Kasumi-1 (cell line): Measurements from ENCODE around the gene KCNE2.
"Not testable (repeated sequence)": the region's sequence is repeated elsewhere in the genome, so short reads cannot be mapped to it uniquely, and the experiment has no call there.

Source experiments
- DNase-seq, 2 experiments: peaks; one replicate each; lab custom pipeline; 2025; lab: John Stamatoyannopoulos, UW

KCNE2 gene

DNA sequence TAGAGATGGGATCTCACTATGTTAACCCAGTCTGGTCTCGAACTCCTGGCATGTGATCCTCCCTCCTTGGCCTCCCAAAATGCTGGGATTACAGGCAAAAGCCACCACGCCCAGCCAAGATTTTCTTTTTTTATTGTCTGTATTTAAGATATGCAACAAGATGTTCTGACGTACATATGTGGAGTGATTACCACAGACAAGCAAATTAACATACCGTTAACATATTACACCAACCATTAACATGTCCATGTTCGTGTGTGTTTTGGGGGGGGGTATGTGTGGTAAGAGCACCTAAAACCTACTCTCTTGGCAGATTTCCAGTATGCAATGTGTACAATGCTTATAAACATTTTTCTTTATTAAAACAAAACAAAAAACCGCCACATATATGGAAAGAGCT lies 10.6 kb upstream of the KCNE2 start:
- DNase-seq, result no peak

DNA sequence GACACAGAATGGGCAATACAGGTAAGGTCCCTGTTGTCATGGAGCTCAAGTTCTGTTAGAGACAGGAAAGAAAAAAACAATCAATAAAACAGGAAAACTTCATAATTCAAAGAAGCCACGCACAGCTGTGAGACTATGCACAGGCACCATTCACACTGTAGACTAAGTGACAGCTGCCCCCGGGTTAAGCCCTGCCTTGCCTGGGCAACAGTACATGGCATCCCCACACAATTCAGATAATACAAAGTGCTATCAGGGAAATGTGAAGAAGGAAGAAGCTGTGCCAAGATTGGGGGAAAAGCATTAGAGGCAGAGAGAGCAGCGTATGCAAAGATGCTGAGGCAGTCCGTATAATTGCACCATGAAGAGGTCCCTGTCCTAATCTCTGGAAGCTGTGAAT lies 9.0 kb upstream of the KCNE2 start:
- DNase-seq, result no peak

DNA sequence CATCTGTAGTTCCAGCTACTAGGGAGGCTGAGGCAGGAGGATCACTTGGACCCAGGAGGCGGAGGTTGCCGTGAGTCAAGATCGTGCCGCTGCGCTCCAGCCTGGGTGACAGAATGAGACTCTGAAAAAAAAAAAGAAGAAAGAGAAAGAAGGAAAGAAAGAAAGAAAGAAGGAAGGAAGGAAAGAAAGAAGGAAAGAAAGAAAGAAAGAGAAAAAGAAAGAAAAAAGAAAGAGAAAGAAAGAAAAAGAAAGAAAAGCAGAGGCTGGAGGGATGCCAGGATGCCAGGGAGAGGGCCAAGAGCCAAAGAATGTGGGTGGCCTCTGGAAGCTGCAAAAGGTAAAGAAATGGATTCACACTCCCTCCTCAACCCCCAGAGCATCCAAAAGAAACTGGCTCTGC lies 8.2 kb upstream of the KCNE2 start:
- DNase-seq, result no peak

DNA sequence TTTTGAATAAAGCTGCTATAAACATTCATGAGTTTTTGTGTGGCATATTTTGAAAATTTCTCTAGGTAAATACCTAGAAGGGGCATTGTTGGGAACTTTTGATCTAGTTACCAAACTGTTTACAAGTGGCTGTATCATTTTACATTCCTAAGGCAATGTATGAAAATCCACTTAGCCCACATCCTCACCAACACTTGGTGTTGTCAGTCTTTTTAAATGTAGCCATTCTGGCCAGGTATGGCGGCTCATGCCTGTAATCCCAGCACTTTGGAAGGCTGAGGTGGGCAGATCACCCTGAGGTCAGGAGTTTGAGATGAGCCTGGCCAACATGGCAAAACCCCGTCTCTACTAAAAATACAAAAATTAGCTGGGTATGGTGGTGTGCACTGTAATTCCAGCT lies 5.9 kb upstream of the KCNE2 start:
- no peak for DNase-seq

DNA sequence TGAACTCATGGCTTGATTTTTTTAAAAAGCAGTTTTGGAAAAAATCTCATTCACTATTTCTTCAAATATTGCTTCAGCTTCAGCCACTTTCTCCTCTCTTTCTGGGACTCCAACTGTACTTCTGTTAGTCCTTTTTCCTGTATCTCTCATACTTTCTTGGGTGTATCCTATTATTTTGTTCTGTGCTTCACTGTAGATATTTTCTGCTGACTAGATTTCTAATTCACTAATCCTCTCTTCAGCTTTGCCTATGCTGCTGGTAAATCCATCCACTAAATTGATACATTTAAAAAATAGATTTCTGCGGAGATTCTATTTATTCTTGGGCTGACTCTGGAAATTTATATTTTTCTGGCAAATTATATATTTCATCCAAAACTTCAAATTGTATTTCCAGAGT lies 4.9 kb upstream of the KCNE2 start:
- no peak for DNase-seq

DNA sequence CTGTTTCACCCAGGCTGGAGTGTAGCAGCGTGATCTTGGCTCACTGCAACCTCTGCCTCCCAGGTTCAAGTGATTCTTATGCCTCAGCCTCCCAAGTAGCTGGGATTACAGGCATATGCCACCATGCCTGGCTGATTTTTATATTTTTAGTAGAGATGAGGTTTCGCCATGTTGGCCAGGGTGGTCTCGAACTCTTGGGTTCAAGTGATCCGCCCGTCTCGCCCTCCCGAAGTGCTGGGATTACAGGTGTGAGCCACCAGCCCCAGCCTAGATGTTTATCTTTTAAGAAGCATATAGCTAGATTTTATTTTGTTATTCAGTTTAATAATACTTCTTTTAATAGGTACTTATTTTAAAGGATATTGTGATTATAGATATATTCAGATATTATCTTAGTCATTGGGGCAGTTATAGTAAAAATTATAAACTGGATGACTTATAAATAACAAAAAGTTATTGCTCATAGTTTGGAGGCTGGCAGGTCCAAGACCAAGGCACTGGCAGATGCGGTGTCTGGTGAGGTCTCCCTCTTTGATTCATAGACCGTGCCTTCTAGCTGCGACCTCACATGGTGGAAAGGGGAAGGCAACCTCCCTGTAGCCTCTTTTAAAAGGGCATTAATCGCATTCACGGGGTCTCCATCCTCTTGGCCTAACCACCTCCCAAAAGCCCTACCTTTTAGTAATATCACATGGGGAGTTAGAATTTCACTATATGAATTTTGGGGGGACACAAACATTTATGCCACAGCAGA lies 3.1 kb upstream of the KCNE2 start:
- DNase-seq, result no peak

DNA sequence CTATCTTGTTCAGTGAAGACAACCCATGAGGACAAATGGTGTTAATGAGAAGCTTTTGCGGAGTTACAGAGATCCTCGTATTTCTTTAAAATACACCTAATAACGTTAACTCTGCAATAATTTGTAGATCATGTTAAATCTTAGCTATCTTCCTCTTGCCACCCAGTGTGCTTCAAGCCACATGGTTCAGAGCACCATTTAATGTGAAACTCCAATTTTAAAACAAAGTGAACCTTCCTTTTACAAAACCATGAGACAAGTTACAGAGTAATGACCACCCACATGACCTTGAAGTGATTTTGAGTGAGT lies 1.7 kb upstream of the KCNE2 start:
- no peak for DNase-seq

DNA sequence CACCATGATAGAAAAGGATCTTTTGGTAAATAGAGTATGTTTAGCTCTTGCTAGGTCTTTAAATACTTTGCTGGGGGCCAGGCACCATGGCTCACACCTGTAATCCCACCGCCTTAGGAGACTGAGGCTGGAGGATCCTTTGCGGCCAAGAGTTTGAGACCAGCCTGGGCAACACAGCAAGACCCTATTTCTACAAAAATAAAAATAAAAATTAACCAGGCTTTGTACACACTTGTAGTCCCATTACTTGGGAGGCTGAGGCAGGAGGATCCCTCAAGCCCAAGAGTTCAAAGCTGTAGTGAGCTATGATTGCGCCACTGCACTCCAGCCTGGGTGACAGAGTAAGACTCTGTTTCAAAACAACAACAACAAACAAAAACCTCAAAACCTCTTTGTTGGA lies 1.1 kb upstream of the KCNE2 start:
- no peak for DNase-seq

DNA sequence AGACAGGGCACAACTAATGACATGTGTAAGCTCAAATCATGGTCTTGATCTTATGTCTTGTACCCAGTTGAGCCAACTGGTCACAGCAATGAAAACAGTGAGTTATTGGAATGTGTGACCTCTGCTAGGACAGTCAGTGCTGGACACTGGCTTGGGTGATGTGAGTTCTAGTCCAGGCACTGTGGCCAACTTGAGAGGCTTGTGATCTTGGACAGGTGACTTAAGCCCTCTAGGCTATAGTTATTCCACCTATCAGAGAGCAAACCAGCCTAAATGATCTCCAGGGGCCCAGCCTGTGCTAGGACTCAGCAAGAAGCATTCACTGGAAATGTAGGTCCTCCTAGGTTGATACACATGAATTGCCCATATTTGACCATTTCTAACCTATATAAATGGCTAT lies 1.1 kb downstream of the KCNE2 start:
- DNase-seq, result no peak

DNA sequence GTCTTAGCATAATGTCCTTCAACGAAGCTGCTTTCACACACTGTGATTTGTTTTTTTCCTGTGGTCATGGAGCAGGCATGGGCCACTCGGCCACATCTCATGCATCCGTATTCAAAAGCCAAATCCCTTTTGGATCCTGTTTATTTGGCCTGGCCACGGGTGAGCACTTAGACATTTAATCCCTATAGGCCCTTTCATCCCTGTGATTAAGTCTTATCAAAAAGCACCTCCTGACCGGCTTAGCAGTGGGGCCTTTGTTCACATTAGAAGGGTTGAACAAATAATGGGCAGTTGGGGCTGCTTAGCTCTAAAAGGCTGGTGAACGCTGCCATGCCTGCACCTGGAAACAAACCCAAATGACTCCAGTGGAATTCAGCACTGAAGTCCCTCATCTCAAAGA lies 2.0 kb downstream of the KCNE2 start:
- DNase-seq, result no peak

DNA sequence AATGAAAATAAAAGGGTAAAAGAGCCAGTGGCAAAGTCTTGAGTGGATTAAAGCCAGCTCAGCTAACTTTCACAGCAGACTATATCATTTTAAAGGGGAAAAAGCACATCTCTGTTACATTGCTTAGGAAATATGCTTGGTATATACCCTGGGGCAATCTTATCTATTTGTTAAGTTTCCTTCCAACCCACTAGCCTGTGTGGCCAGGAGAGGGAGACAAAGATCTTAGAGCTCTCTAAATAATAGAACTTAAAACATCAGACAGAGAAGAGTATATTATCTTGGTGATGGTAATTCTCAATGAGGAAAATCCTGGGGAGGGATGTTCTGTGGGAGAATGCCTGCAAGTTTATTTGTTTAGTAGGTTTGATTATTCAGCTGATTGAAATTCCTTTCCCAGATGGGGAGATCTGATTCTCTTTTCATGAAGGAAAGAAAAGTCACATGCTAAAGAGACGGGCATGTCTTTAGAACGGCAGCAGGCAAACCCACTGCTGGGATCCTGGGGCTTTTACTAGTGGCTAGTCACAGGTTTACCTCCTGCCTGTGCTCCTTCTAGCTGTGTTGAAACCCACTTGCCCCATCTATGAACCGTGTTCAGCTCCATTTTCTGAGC lies 3.6 kb downstream of the KCNE2 start:
- peak; percentile 68 to 85 for DNase-seq

DNA sequence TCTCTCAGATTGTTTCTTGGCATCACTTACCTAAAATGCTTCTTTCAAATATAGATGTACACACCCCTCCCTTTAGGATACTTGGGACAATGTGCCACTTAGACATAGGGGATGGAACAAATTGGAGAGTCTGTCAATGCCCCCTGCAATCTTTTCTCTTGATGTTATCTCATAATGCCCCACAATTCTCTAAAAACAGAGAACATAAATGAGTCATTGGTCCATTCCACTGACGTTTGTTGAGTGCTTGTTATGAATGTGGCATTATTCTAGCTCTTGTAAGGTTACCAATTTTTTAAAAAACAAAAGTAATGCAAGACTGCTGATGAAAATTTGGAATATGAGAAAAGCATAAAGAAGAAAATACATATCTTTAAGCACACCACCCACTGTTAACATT lies 5.9 kb downstream of the KCNE2 start:
- no peak for DNase-seq

DNA sequence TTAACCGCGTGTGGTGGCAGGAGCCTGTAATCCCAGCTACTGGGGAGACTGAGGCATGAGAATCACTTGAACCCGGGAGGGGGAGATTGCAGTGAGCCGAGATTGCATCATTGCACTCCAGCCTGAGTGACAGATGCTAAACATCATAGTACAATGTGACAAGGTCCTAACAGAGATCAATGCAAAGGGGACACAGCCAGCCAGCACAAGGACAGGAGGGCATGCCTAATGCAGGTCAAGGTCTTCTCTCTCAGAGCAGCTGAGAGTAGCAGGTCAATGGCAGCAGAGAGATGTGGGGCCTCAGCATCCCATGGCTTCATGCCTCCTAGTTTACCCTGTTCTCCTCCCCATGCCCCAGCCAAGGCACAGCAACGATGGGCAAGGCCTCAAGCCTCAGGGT lies 8.5 kb downstream of the KCNE2 start:
- no peak for DNase-seq

DNA sequence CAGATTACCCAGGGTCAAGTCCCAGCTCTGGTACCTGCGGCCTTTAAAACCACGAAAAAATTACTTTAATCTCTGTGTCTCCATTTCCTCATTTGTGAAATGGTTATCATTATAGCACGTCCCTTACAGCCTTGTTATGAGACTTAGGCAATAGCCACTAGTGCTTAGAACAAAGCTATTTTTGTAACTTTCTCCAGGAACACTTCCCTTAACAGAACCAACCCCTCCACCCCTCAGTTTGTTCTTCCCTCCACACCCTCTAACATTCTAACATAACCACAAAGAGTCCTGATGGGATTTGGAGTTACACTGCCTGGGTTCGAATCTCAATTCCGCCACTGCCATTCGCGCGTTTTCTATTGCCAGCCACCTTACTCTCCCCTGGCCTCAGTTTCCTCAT lies 10.7 kb downstream of the KCNE2 start:
- DNase-seq, result not testable (repeated sequence)

DNA sequence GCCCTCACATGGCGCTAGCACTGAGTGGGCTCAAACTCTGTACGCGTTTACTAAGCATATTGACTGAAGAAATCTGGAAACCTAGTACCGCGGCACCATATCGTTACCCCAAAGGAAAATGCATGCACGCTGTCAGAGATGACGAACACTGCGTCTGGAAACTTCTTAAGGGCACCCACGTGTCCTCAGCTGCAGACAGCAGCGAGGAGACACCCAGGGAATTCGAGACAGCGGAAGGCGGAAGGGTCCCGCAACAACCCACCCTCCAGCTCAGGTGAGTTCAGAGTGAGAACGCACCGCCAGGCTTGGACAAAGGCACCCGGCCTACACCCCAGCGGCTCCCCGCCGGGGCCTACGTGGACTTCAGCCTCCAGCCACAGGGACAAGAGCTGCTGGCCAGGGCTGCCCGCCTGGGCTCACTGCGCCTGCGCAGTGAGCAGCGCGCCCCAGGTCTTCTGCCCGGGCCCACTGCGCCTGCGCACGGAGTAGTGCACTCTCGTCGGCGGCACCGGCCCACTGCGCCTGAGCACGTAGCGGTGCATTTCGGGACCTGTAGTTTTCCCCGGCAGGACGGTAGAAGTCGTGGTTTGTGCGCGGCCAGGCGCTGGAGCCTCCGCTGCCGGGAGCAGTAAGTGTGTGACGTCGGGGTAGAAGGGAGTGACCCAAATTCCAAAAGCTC lies 11.3 kb downstream of the KCNE2 start, which contains the start of gene SMIM11:
SMIM11 (plus strand) TSS at position 568 of the 679 bp plus-strand sequence. CDS start 3,998 bp downstream, outside the sequence.
- not testable (repeated sequence) for DNase-seq

DNA sequence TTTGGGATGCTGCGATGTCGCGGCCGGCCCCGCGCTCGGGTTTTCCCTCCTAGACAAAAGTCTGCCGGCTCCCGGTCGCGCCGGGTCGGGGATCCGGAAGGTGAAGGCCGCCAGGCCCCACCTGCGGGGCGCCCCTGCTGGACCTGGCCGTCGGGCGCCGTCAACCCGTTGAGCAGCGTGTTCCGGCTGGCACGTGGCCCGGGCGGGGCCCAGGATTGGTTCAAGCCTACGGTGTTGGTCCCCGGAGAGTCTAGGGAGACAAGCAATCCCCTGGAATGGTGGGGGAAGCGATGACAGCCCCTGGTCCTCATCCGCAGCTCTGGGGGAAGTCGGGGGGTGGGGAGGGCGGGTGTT lies 11.8 kb downstream of the KCNE2 start:
- not testable (repeated sequence) for DNase-seq

DNA sequence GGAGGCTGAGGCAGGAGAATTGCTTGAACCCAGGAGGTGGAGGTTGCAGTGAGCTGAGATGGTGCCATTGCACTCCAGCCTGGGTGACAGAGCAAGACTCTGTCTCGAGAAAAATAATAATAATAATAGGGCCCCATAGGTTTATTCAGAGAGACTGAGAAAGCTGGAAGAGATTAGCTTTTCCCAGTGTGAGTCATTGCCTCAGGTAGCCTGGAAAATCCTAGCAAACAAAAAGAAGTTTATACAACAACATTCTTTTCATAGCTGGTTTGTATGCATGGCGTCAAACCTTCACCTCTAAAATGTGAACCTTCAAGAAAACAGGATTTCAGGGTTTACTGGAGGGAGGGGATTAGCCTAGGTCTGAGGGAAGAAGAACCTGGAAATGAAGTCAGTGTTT lies 19.3 kb downstream of the KCNE2 start:
- DNase-seq, result not testable (repeated sequence)

DNA sequence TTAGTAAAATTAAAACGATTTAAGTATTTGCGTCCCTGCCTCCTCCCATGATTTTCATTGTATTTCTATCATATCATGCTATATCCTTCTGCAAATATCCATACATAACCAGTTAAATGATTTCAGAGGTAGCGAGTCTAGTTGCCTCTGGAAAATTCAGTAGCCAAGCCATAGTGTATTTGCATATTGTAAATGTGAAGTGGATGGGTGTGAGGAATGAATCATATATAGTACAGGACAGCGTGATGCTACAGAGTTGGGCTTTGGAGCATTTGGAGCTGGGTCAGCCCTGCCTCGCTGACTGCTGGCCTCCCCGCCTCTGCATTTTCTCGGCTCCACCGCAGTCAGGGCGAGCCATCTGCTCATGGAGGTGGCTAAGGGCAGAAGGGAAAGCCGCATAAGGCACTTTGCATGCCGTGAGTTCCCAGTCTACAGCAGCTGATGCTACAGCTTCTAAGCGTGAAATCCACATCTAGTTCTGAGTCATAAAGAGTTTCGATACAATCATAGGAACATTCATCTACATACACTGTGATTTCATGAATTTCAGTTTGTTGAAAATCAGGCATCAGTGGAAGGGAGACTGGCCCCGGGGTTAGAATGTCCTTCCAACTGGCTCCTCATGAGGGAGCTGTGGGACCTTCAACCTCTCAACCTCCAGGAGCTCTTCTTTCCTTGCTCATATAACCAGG lies 20.1 kb downstream of the KCNE2 start:
- not testable (repeated sequence) for DNase-seq

DNA sequence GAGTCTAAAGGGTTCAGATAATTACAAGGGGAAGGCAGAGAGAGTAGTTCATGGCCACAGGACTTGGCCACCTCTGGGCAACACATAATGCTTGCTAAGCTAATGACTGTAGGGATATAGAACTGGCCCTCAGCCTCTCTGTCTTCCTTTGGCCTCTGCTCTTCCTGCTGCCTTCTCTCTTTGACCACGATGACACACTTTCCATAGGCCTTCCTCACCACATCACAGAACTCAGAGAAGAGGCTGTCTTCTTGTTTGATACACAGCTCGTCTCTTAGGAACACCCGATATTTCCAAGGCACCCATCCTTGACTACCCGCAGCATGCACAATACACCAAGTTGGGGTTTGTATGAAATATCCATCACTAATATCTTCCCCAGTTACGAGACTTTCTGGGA lies 36.7 kb downstream of the KCNE2 start:
- DNase-seq, result not testable (repeated sequence)

DNA sequence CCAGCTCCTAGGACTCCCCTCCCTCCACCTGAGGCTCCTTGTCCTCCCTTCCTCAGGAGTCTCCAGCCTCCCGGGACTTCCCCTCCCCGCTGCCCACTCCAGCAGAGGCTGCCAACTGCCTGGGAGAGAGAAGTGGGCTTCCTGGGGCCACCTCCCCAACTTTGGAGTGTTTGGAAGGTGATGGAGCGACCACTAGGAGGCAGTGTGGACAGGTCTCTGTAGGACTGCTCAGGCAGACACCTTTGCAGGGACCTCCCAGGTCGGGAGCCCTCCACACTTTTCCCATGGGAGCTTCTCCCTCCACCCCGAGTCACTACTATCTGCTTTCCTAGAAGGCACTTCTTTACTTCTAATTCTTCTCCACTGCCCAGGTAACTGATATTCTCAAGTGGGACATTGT lies 40.9 kb downstream of the KCNE2 start:
- DNase-seq, result not testable (repeated sequence)

DNA sequence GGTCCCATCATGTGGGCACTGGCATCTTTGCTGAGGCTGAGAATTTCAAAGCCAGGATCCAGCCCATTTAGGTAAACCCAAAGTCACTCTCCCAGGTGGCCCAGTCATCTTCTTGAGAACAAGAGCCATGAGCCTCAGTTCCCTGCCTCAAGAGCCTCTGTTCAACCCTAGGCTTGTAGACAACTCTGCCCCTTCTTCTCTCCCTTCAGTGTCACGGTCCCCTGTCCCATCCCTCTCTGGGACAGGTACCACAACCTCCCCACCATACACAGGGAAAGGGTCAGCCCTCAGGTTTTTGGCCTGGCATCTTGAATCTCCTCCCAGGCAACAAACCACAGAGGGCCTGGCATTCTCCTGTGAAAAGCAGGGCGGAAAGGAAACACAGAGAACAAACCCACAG lies 41.9 kb downstream of the KCNE2 start:
- DNase-seq, result not testable (repeated sequence)

DNA sequence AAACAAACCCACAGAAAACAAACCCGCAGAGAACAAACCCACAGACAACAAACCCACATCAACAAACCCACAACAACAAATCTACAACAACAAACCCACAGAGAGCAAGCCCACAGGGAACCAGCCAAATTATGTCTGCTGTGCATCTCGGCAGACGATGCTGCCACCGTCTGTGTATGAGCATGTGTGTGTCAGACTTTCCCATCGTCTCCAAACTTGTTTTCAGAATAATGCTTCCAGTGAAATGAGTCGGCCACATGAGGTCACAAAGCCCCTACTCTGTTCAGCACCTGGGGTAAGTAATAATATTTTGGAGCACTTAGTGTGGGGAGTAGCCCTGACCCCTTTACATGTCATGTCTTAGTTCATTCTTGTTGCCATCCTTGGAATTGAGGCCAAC lies 42.3 kb downstream of the KCNE2 start:
- not testable (repeated sequence) for DNase-seq

DNA sequence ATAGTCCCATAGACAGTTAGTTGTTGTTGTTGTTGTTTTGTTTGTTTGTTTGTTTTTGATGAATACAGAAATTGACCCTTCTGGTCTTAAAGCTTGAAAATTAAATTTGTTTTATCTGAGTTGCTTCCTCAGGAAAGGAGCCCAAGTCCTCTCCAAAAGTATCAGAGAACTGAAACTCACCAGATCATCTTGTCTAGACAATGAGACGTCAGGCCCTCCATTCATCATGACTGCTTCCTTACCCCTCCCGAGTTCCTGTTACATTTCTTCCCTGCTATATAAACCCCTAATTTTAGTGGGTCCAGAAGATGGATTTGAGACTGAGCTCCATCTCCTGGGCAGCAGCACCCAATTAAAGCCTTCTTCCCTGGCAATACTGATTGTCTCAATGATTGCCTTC lies 42.9 kb downstream of the KCNE2 start:
- DNase-seq, result not testable (repeated sequence)
